Measurements from ENCODE around the gene HSFX2.
"Not testable (repeated sequence)": the region's sequence is repeated elsewhere in the genome, so short reads cannot be mapped to it uniquely, and the experiment has no call there.

The HSFX2 gene

DNA sequence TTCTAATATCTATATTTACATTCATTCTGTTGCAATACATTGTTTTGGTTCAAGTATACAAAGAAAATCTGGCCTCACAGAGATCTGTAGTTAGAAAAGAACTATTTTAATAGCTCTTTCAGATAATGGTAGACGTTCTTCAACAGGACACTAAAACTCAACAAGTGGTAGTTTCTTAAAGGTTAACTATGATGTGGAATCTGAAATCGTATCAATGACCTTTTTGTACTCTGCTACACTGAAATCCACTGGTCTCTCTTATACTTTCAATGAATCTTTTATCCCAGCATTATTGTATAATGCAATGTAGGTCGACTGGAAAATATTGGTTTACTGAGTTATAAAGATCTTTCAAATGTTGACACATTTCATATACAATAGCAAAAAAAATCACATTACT, 23.8 kb upstream of the HSFX2 start:
- Histone ChIP-seq H3K9ac (ENCODE audit: low read length) (no peak overlapping the region), H2AFZ (ENCODE audit: low read depth, low read length, severe bottlenecking) (no peak overlapping the region), H3K27me3 (ENCODE audit: low read length) (no peaks in the 10 kb centered on the region), H3K4me3 (ENCODE audit: insufficient read depth, low read length, poor library complexity, severe bottlenecking) (no peak overlapping the region), H3F3A (ENCODE audit: insufficient read depth) (no peaks in the 10 kb centered on the region), H3K4me2 (ENCODE audit: low read depth, low read length, poor library complexity, severe bottlenecking) (no peak overlapping the region), H3K9me2 (replicated peaks; ENCODE audit: insufficient read depth, low read length) (no peaks in the 10 kb centered on the region), H3K9me3 (ENCODE audit: insufficient read depth, low read length) (no peaks in the 10 kb centered on the region), H3K36me3 (ENCODE audit: low read length) (no peaks in the 10 kb centered on the region), H4K20me1 (ENCODE audit: low read depth, low read length) (no peaks in the 10 kb centered on the region), H3K79me2 (ENCODE audit: insufficient read depth, low read length) (no peaks in the 10 kb centered on the region), H3K27ac (ENCODE audit: low read depth, low read length) (no peak overlapping the region)
- TF ChIP-seq EZH2phosphoT487 (conservative IDR thresholded peaks at IDR 0.05; ENCODE audit: low read length) = no peak

DNA sequence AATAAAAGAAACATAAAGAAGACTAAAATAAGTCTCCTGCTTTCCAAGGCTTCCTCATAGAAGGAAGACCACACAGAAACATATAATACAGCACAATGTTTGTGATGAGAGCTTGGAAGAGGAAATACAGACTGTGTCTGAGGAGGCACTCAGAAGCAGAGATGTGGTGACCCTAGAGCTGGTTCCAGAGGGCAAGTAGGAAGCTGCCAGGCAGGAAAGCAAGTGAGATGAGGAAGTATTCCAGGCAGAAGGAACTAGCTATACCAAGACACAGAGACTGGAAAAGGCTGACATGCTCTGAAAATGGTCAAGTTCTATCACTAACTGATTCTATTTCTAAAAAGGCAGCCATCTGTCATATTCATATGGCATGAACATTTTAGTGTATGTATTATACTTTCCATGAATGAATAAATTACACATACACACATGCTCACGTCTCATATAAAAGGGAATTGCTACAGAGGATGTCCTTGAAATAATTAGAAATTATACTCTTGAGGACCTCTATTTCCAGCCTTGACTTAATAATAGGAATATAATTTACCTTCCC, 16.6 kb upstream of the HSFX2 start:
- no peak overlapping the region for H3K4me2 ChIP-seq (ENCODE audit: low read depth, low read length, poor library complexity, severe bottlenecking)
- no peak overlapping the region for H3K9ac ChIP-seq (ENCODE audit: low read length)
- no peaks in the 10 kb centered on the region for H3K79me2 ChIP-seq (ENCODE audit: insufficient read depth, low read length)
- H3K4me3 ChIP-seq (ENCODE audit: insufficient read depth, low read length, poor library complexity, severe bottlenecking) = no peak overlapping the region
- H3K27me3 ChIP-seq (ENCODE audit: low read length) = no peaks in the 10 kb centered on the region
- no peaks in the 10 kb centered on the region for H3K9me3 ChIP-seq (ENCODE audit: insufficient read depth, low read length)
- H2AFZ ChIP-seq (ENCODE audit: low read depth, low read length, severe bottlenecking) = no peak overlapping the region
- H4K20me1 ChIP-seq (ENCODE audit: low read depth, low read length) = no peaks in the 10 kb centered on the region
- H3F3A ChIP-seq (ENCODE audit: insufficient read depth) = no peaks in the 10 kb centered on the region
- no peaks in the 10 kb centered on the region for H3K9me2 ChIP-seq (replicated peaks; ENCODE audit: insufficient read depth, low read length)
- no peak overlapping the region for H3K27ac ChIP-seq (ENCODE audit: low read depth, low read length)
- TF ChIP-seq, protein P1, sequence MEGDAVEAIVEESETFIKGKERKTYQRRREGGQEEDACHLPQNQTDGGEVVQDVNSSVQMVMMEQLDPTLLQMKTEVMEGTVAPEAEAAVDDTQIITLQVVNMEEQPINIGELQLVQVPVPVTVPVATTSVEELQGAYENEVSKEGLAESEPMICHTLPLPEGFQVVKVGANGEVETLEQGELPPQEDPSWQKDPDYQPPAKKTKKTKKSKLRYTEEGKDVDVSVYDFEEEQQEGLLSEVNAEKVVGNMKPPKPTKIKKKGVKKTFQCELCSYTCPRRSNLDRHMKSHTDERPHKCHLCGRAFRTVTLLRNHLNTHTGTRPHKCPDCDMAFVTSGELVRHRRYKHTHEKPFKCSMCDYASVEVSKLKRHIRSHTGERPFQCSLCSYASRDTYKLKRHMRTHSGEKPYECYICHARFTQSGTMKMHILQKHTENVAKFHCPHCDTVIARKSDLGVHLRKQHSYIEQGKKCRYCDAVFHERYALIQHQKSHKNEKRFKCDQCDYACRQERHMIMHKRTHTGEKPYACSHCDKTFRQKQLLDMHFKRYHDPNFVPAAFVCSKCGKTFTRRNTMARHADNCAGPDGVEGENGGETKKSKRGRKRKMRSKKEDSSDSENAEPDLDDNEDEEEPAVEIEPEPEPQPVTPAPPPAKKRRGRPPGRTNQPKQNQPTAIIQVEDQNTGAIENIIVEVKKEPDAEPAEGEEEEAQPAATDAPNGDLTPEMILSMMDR (IDR thresholded peaks at IDR 0.05; ENCODE audit: insufficient read depth, low read length, poor library complexity, severe bottlenecking) = no peak
- no peak for TF ChIP-seq EZH2phosphoT487 (conservative IDR thresholded peaks at IDR 0.05; ENCODE audit: low read length)
- H3K36me3 ChIP-seq (ENCODE audit: low read length) = no peaks in the 10 kb centered on the region

DNA sequence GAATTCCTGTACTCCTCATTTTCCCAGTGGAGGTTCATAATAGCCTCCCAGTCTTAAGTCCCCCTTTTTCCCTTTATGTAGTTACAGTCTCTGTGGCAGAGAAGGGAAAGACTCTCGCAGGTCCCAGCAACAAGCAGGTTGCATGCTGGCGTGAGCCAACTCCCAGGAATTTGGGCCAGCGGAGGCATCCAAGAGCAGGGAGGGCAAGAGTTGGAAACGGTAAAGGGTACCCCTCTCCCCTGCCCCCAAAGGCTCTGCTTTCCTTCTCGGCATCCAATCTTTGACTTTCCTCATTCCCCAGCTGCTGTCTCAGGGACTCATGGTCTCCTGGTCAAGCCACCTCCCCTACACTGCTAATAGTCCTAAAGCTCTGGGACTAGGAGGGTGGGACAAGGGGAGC, 15.4 kb upstream of the HSFX2 start:
- H2AFZ ChIP-seq (ENCODE audit: low read depth, low read length, severe bottlenecking) = no peak overlapping the region
- no peaks in the 10 kb centered on the region for H3K36me3 ChIP-seq (ENCODE audit: low read length)
- H3K4me2 ChIP-seq (ENCODE audit: low read depth, low read length, poor library complexity, severe bottlenecking) = no peak overlapping the region
- no peaks in the 10 kb centered on the region for H3F3A ChIP-seq (ENCODE audit: insufficient read depth)
- H3K4me3 ChIP-seq (ENCODE audit: insufficient read depth, low read length, poor library complexity, severe bottlenecking) = no peak overlapping the region
- no peaks in the 10 kb centered on the region for H3K27me3 ChIP-seq (ENCODE audit: low read length)
- TF ChIP-seq, protein P1 (IDR thresholded peaks at IDR 0.05; ENCODE audit: insufficient read depth, low read length, poor library complexity, severe bottlenecking) = no peak
- no peak for TF ChIP-seq EZH2phosphoT487 (conservative IDR thresholded peaks at IDR 0.05; ENCODE audit: low read length)
- no peaks in the 10 kb centered on the region for H3K9me2 ChIP-seq (replicated peaks; ENCODE audit: insufficient read depth, low read length)
- no peak overlapping the region for H3K27ac ChIP-seq (ENCODE audit: low read depth, low read length)
- no peak overlapping the region for H3K9ac ChIP-seq (ENCODE audit: low read length)
- H4K20me1 ChIP-seq (ENCODE audit: low read depth, low read length) = no peaks in the 10 kb centered on the region
- H3K9me3 ChIP-seq (ENCODE audit: insufficient read depth, low read length) = no peaks in the 10 kb centered on the region
- H3K79me2 ChIP-seq (ENCODE audit: insufficient read depth, low read length) = no peaks in the 10 kb centered on the region

GRCh38 chrX:149607699-149608098, 12.6 kb upstream of the HSFX2 start:
- H3K9me2 ChIP-seq (replicated peaks; ENCODE audit: insufficient read depth, low read length) = no peaks in the 10 kb centered on the region
- H4K20me1 ChIP-seq (ENCODE audit: low read depth, low read length) = no peaks in the 10 kb centered on the region
- H3K36me3 ChIP-seq (ENCODE audit: low read length) = no peaks in the 10 kb centered on the region
- no peak overlapping the region for H3K4me3 ChIP-seq (ENCODE audit: insufficient read depth, low read length, poor library complexity, severe bottlenecking)
- H3K27me3 ChIP-seq (ENCODE audit: low read length) = no peaks in the 10 kb centered on the region
- no peaks in the 10 kb centered on the region for H3F3A ChIP-seq (ENCODE audit: insufficient read depth)
- no peak overlapping the region for H3K4me2 ChIP-seq (ENCODE audit: low read depth, low read length, poor library complexity, severe bottlenecking)
- TF ChIP-seq EZH2phosphoT487 (conservative IDR thresholded peaks at IDR 0.05; ENCODE audit: low read length) = no peak
- TF ChIP-seq, protein P1 (IDR thresholded peaks at IDR 0.05; ENCODE audit: insufficient read depth, low read length, poor library complexity, severe bottlenecking) = no peak
- no peaks in the 10 kb centered on the region for H3K9me3 ChIP-seq (ENCODE audit: insufficient read depth, low read length)
- no peak overlapping the region for H3K9ac ChIP-seq (ENCODE audit: low read length)
- no peak overlapping the region for H3K27ac ChIP-seq (ENCODE audit: low read depth, low read length)
- H2AFZ ChIP-seq (ENCODE audit: low read depth, low read length, severe bottlenecking) = no peak overlapping the region
- no peaks in the 10 kb centered on the region for H3K79me2 ChIP-seq (ENCODE audit: insufficient read depth, low read length)

DNA sequence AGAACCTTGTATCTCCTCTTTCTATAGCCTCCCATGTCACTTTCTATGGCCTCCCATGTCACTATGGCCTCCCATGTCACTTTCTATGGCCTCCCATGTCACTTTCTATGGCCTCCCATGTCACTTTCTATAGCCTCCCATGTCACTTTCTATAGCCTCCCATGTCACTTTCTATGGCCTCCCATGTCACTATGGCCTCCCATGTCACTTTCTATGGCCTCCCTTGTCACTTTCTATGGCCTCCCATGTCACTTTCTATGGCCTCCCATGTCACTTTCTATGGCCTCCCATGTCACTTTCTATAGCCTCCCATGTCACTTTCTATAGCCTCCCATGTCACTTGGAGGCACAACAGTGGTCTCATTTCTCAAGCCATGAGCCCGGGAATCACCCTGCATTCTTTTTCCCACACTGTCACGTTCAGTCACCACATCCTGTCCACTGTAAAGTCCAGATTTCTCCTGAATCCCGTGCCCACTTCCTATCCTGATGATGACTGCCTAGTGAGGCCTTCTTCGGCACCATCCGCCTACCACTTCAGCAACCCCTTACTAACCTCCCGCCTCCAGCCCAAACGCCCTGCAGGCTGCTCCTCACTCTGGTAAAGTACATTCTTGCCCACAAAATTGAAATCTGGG, 10.3 kb upstream of the HSFX2 start:
- H3K4me2 ChIP-seq (ENCODE audit: low read depth, low read length, poor library complexity, severe bottlenecking); H3F3A ChIP-seq (ENCODE audit: insufficient read depth); H3K9me2 ChIP-seq (replicated peaks; ENCODE audit: insufficient read depth, low read length); H3K36me3 ChIP-seq (ENCODE audit: low read length); H3K4me3 ChIP-seq (ENCODE audit: insufficient read depth, low read length, poor library complexity, severe bottlenecking); H2AFZ ChIP-seq (ENCODE audit: low read depth, low read length, severe bottlenecking); H3K9ac ChIP-seq (ENCODE audit: low read length); H3K79me2 ChIP-seq (ENCODE audit: insufficient read depth, low read length); H4K20me1 ChIP-seq (ENCODE audit: low read depth, low read length); H3K27ac ChIP-seq (ENCODE audit: low read depth, low read length); H3K27me3 ChIP-seq (ENCODE audit: low read length); H3K9me3 ChIP-seq (ENCODE audit: insufficient read depth, low read length): not testable (repeated sequence)

Data from SU-DHL-6 (cell line).